Inflammatory macrophage (primary cell): Measurements from ENCODE around the gene PDZD7.
"Not testable (repeated sequence)": the region's sequence is repeated elsewhere in the genome, so short reads cannot be mapped to it uniquely, and the experiment has no call there.

Source experiments
- DNase-seq, 2 donors: peaks; one replicate each; pipeline ENCODE4 v3.0.0-alpha.2; 2020 to 2022

Gene PDZD7

GRCh38 chr10:101038484-101038883 lies 7.6 kb upstream of the PDZD7 start:
- no peak for DNase-seq

DNA sequence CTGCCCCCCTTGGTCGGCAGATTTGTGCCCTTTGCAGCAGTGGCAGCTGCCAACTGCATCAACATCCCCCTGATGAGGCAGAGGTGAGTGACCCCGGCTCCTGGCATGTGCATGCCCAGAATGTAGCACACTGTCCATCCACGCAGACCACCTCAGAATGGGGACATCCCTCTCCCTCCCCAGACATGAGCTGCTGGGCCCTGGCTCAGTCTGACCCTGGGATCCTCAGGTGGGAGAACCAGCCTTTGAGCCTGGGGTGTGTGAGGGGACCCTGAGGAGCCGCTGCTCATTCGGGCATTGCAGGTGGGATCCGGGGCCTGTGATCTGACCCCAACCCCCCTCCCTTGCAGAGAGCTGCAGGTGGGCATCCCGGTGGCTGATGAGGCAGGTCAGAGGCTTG lies 5.8 kb upstream of the PDZD7 start:
- no peak for DNase-seq

DNA sequence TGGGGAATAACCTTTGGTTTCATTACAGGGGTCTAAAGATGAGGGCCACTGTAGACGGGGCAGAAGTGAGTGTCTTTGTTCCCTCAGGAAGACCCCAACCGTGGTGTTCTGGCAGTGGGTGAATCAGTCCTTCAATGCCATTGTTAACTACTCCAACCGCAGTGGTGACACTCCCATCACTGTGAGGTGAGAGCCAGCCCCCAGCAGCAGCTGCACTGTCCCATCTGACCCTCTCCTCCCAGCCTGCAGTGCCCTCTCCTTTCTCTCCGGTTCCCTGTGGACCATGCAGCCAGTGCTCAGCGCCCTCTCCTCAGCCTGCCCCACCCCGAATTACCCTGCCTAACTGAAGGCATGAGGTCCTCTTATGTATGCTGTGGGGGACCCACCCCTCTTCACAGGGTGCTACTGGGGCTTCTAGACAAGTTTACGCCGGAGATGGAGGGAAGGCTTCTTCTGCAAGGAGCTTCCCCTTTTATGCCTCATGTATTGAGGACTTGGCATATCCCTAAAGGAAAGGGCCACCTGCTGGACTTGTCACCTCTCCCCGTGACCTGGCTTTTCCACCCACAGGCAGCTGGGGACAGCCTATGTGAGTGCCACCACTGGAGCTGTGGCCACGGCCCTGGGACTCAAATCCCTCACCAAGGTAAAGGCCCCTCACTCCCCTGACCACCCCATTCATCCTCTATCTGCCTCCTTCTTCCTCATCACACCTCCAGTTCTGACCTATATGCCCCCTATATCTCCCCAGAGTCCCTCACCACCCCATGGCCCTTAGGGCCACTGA lies 5.2 kb upstream of the PDZD7 start:
- DNase-seq = no peak

GRCh38 chr10:101035314-101035713 lies 4.4 kb upstream of the PDZD7 start:
- no peak for DNase-seq

GRCh38 chr10:101034404-101034803 lies 3.5 kb upstream of the PDZD7 start:
- DNase-seq = not testable (repeated sequence)

DNA sequence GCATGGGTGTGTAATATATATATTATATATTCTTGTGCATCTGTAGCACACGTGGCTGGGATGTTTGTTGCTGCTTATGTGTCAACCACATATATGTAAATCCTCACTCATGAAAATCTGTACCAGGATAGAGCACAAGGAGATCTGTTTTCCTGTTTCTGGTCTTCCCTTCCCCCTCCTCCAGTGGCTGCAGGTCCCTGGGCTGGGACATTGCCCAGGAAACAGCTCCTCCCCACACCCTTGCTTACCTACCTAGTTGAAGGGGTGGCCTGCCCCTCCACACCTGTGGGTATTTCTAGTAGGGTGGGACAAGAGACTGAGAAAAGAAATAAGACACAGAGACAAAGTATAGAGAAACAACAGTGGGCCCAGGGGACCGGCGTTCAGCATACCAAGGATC lies 2.3 kb upstream of the PDZD7 start:
- DNase-seq = no peak

- DNase-seq = peak; percentile 71 to 86
Observed at GRCh38 chr10:101032637-101033224, 1.8 kb upstream of the PDZD7 start.

- DNase-seq = peak; percentile 76 to 87
Observed at GRCh38 chr10:101031796-101032636, 1.1 kb upstream of the PDZD7 start.

DNA sequence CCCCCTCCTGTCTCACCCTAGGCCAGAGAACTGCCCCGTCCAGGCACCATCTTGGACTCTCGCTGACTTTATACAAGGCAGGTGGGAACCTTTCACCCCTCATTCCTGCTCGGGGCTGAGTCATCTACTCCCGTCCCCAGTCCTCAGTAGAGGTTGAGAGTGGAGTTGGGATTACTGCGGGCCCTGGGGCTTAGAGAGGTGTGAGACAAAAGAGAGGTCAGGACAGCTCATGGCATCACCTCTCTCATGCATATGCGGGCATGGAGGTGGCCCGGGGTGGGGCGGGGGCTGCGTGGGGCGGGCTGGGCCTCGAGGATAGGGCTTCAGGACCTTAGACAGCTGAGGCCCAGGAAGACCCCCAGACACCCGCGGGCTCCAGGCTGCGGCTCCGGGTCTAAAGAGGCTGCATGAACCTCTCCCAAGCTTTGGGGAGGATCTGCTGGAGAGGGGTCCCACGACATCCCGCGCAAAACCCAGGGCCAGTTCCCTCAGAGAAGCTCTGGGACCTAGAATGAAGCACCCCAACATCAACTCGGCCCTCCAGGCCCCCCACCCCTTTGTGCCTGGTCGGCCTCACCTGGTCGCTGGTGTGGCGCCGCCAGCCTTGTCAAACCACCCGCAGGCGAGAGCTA lies 317 bp downstream of the PDZD7 start:
- DNase-seq = no peak

GRCh38 chr10:101029520-101030295 lies 1.2 kb downstream of the PDZD7 start:
- DNase-seq = no peak

GRCh38 chr10:101028446-101029337 lies 2.2 kb downstream of the PDZD7 start:
- DNase-seq = peak; percentile 40 to 47

GRCh38 chr10:101027106-101027720 lies 3.7 kb downstream of the PDZD7 start:
- DNase-seq = peak in 1 of 2 donors; percentile 31

DNA sequence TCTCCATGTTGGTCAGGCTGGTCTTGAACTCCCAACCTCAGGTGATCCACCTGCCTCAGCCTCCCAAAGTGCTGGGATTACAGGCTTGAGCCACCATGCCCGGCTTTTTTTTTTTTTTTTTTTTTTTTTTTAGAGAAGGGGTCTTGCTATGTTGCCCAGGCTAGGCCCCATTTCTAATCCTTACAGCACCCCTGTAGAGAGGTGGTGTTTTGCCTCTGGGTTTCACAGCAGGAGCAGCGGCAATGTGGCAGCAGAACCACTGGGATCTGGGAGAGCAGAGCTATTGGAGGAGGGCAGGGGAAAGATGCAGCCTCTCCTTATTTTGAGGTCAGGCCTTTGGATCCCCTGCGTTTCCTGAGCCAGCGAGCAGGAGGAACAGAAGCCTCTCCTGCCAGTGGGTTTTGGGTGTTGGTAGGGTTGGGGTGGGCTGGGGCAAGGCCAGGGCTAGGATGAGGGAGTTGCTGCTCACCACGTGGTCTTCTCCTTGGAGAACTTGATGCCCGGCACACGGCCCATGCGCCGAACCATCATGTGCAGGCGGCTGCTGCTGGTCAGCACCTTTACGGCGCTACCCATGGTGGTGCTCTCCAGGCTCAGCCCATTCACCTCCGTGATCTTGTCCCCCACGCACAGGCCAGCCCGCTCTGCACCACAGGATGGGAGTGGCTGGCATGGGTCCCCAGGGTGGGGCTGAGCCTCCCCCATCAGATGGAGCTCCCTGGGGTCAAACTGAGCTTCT lies 7.8 kb downstream of the PDZD7 start:
- DNase-seq = no peak

DNA sequence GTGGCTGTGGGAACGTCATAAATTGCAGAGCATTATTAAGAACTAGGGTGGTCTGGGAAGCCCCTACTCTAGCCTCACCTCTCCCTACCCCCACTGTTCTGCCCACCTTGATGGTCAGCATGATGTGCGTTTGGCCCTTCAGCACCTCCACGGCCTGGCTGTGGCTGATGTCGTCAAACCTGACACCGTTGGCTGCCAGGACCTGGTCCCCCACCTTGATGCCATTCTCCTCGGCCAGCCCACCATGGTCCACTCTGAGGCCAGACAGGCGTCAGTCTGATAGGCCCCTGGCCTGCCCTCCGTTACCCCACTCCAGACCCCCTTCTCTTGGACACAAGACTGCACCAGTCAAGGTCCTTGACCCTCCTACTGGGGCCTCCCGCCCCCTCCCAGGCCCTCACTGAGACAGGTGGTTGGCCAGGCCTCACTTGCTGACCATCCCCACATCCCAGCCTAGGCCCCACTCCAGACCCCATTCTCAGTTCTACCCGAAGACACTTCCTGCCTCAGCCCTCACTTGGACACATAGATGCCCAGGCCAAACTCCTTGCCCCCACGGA lies 9.2 kb downstream of the PDZD7 start:
- DNase-seq = no peak

GRCh38 chr10:101021239-101021638 lies 9.7 kb downstream of the PDZD7 start:
- no peak for DNase-seq

DNA sequence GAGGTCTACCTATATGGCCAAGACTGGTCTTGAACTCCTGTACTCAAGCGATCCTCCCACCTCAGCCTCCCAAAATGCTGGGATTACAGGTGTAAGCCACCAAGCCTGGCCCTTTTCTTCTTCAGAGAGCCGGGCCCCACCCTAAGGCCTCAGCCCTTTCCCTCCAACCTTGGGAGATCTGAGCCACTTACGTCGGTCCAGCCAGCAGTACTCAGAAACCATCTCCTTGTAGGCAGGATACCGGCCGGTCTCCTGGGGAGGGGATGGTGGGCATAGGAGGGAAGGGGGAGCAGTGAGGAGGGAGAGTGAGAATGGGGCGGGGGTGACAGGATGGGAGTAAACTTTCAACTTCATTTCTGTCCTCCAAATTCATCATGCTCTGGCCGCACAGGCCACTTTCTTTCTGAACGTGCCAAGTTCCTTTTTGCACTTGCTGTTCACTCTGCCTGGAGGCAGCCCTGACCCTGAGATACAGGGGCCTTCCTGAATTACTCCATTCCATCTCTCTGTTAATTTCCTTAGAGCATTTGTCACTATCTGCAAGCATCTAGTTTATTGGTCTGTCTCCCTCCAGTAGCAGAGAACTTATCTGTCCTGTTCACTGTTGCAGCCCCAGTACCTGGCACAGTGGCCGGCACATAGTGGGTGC lies 10.4 kb downstream of the PDZD7 start:
- no peak for DNase-seq

GRCh38 chr10:101019440-101019703 lies 11.6 kb downstream of the PDZD7 start:
- DNase-seq = no peak

GRCh38 chr10:101018600-101019439 lies 12.1 kb downstream of the PDZD7 start:
- peak; percentile 84 to 86 for DNase-seq
